Nephron (organoid): ENCODE measurements around the gene FUT2.

Source experiments
- H3K27ac Mint-ChIP-seq, 3 experiments: 2 replicates each; pipeline ENCODE4 v1.8.0; 2020; ENCODE audit warnings: mixed read lengths in 3 of 3, mild to moderate bottlenecking in 2 of 3, moderate library complexity in 1 of 3
- H3K27me3 Mint-ChIP-seq: 2 replicates; pipeline ENCODE4 v1.8.0; 2021; ENCODE audit warnings: low read depth, mild to moderate bottlenecking, moderate library complexity, mixed read lengths
- H3K36me3 Mint-ChIP-seq: 2 replicates; pipeline ENCODE4 v1.8.0; 2020; ENCODE audit warnings: low read depth, mixed read lengths
- H3K4me1 Mint-ChIP-seq: 2 replicates; pipeline ENCODE4 v1.8.0; 2020; ENCODE audit warnings: mixed read lengths
- H3K4me3 Mint-ChIP-seq, 3 experiments: 2 replicates each; pipeline ENCODE4 v1.8.0; 2020; ENCODE audit warnings: mild to moderate bottlenecking in 3 of 3, mixed read lengths in 3 of 3, moderate library complexity in 2 of 3
- H3K9me3 Mint-ChIP-seq: 2 replicates; pipeline ENCODE4 v1.8.0; 2020; ENCODE audit warnings: mixed read lengths
- CTCF ChIP-seq, 3 experiments: fragments of 200-600 bp; sonication (generic); IDR thresholded peaks; one replicate each; pipeline ENCODE4 v1.5.0; 2021; ENCODE audit warnings: antibody characterized with exemption in 3 of 3; ENCODE audit not compliant: unreplicated experiment in 3 of 3

The FUT2 gene

DNA sequence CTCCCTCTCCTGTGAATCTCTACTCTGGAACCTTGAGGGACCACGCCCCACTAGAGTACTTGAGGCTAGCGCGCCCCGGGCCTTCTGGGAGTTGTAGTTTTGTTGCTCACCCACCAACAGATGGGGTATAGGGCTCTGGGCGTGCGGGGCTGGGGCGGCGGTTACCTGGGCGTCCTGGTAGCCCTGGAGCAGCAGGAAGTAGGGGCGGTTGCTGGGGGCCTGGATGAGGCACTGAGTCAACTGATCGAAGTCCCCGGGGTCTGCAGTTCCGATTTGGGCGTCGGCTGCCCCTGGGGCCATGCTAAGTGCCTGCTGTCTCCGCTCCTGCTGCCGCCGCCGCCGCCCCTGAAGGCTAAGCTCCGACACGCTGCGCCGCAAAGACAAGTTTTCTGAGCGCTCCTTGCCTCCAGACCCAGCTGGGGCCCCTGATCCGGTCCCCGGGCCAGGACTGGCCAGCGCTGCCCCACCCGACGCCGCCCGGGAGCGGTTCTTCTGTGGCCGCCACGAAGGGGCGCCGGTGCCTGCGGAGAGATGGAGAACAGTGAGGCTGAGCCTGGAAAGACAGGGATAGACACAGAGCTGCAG, 39.4 kb downstream of the FUT2 start:
- H3K36me3 Mint-ChIP-seq = peaks cover 16% of the 10 kb centered on the region
- peaks cover 17% of the 10 kb centered on the region for H3K4me1 Mint-ChIP-seq
- peak overlapping the region; percentile 15 to 78 (median 65) for H3K27ac Mint-ChIP-seq
- H3K27me3 Mint-ChIP-seq = peaks cover 13% of the 10 kb centered on the region
- peak overlapping the region; percentile 73 to 80 (median 78) for H3K4me3 Mint-ChIP-seq
- H3K9me3 Mint-ChIP-seq = peaks cover 6% of the 10 kb centered on the region
- no peak for TF ChIP-seq CTCF (IDR thresholded peaks at IDR 0.05; ENCODE audit: unreplicated experiment in 3 of 3)

- no peak for TF ChIP-seq CTCF (IDR thresholded peaks at IDR 0.05; ENCODE audit: unreplicated experiment in 3 of 3)
- Mint-ChIP-seq H3K36me3 (peaks cover 4% of the 10 kb centered on the region), H3K4me1 (peaks cover 17% of the 10 kb centered on the region), H3K27me3 (peaks cover 20% of the 10 kb centered on the region), H3K4me3 (peak overlapping the region; percentile 76 to 93 (median 82)), H3K27ac (peak overlapping the region in 2 of 3 experiments; percentile 35 to 68), H3K9me3 (peaks cover 3% of the 10 kb centered on the region)
Observed at GRCh38 chr19:48737360-48737998, 41.7 kb downstream of the FUT2 start.

GRCh38 chr19:48738557-48739403, 43.0 kb downstream of the FUT2 start:
- H3K9me3 Mint-ChIP-seq = peaks cover 3% of the 10 kb centered on the region
- H3K27ac Mint-ChIP-seq = peak overlapping the region; percentile 89 to 94 (median 93)
- H3K4me1 Mint-ChIP-seq = peaks cover 17% of the 10 kb centered on the region
- TF ChIP-seq CTCF (IDR thresholded peaks at IDR 0.05; ENCODE audit: unreplicated experiment in 3 of 3) = peak; percentile 17 to 41 (median 31)
- peaks cover 4% of the 10 kb centered on the region for H3K36me3 Mint-ChIP-seq
- H3K4me3 Mint-ChIP-seq = peak overlapping the region; percentile 82 to 93 (median 86)
- H3K27me3 Mint-ChIP-seq = peaks cover 20% of the 10 kb centered on the region

DNA sequence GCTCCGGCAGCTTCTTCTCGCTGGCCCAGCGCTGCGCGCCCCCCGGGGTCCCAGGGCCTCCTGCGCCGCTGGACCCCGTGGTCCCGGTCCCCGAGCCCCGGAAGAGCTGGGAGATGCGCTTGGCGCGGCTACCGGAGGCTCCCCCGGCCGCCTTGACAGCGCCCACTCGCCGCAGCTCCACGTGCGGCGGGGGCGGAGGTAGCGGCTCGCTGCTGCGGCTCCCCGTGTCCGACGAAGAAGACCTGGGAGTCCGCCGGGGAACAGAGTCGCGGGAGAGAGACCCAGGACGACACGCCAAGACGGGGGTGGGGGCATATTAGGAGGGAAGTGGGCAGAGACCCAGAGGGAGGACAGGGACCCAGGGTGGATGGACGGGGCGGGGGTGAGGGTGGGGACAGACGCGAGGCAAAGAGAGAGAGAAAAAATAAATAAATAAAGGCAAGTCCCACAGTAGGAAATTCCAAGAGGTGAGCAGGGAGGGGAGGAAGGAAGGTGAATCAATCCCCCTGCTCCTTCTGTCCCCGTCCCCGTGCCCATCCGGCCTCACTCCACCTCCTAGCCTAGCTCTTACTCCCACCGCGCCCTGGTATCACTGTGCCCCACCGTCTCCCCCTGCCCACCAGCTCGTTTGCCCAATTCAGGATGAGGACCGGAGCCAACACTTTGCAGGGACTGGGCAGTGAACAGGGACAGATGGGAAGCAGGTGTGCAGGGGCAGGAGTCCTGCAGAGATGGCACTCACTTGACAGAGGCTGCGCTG, 43.8 kb downstream of the FUT2 start:
- peaks cover 17% of the 10 kb centered on the region for H3K4me1 Mint-ChIP-seq
- peaks cover 3% of the 10 kb centered on the region for H3K9me3 Mint-ChIP-seq
- no peak for TF ChIP-seq CTCF (IDR thresholded peaks at IDR 0.05; ENCODE audit: unreplicated experiment in 3 of 3)
- peaks cover 20% of the 10 kb centered on the region for H3K27me3 Mint-ChIP-seq
- no peak overlapping the region for H3K27ac Mint-ChIP-seq
- peaks cover 4% of the 10 kb centered on the region for H3K36me3 Mint-ChIP-seq
- peak overlapping the region; percentile 66 to 71 (median 70) for H3K4me3 Mint-ChIP-seq

DNA sequence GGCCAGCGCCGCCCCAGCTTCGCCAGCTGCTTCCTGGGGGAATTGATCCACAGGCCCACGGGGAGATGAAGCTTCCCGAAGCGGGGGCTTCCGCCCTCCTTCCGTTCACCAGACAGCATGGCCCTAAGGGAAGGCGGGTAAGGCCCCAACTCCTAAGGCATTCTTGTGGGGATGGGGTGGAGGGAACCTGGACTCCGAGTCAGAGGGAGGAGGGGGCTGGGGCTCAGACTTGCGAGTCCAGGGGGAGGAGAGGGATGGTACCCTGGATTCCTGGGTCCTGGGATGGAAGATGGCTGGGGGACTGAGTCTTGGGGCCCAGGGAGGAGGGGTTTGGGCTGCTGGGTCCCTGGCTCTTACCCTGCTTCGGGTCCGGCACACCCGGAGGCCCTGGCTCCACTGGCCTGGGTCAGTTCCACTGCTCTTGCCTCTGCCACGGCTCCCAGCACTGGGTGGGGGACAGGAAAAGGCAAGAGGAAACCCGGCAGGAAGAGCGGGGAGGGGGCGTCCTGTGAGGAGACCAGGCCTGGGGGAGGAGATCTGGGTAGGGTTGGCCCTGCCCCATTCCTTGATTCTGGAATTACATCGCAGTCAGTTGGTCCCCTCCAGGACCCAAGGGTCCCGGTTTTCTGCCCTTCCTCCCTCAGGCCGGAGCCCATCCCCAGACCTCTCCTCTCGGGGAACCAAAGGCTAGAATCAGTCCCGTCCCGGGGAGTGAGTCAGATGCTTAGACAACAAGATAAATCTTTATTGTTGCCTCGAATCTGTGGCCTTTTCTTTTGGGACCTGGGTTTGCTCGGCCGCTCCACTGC, 44.6 kb downstream of the FUT2 start, which contains the start of gene RASIP1:
Gene RASIP1, minus strand, starts transcription at position 447 of the 809 bp plus-strand sequence. Its CDS starts 328 bp downstream, at position 119.
- Mint-ChIP-seq H3K4me1 (peaks cover 12% of the 10 kb centered on the region), H3K27me3 (peaks cover 16% of the 10 kb centered on the region), H3K27ac (no peak within 1 kb of the TSS), H3K4me3 (peak within 1 kb of the TSS; percentile 66 to 73 (median 70)), H3K9me3 (no peaks in the 10 kb centered on the region), H3K36me3 (no peaks in the 10 kb centered on the region)
- TF ChIP-seq CTCF (IDR thresholded peaks at IDR 0.05; ENCODE audit: unreplicated experiment in 3 of 3) = no peak
